D721Med (cell line): ENCODE measurements around the gene MEGF10.

ENCODE experiments used
- DNase-seq: peaks from one replicate; pipeline ENCODE4 v3.0.0; 2011; ENCODE audit warnings: low spot score; ENCODE audit not compliant: insufficient read length
- FAIRE-seq: peaks from 2 replicates; lab custom pipeline; 2011; peaks lifted over from hg19 to GRCh38; lab: Jason Lieb, UNC
- CTCF ChIP-seq: IDR thresholded peaks from 2 replicates; pipeline ENCODE4 v1.5.1; 2012; ENCODE audit warnings: mild to moderate bottlenecking, control low read depth; ENCODE audit not compliant: insufficient read depth; ENCODE audit errors: missing control alignments

The MEGF10 gene

DNA sequence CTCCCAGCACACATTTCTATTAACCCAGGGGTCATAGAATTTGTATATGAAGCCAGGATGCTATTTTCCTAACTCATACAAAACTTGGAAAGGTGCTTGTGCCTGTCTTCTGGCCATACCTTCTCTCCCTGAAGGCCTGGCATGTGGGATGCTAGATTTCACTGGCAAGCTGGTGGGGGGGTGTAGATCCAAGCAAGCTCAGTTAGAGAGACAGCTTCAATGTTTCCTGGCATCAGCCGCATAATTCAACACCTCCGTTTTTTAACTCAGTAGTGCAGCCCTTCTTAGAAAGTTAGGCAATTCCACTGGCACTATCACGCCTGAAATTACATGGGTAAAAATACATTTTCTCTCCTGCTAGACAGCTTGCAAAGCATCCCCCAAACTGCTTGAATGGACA, 51.8 kb downstream of the MEGF10 start:
- TF ChIP-seq CTCF, result no peak
- no peak for DNase-seq
- FAIRE-seq, result no peak

GRCh38 chr5:127343313-127343712, 52.7 kb downstream of the MEGF10 start:
- no peak for TF ChIP-seq CTCF
- DNase-seq, result no peak
- FAIRE-seq, result no peak

DNA sequence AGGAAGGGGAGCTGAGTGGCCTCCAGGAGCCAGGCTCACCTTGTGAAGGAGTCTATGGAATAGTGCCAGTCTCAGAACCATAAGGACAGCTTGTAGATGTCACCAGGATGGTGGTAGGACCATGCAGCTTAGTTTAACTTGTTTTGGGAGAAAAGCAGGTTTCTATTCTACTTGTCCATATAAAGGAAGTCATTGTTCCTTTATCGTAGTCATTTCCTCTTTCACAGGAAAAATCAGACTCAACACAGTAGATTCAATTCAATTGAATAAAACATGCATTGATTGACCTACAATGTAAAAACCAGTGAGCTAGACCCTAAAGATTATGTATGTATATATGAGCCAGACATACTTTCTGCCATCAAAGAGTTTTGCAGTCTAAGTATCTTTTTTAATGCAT, 53.3 kb downstream of the MEGF10 start:
- FAIRE-seq, result no peak

DNA sequence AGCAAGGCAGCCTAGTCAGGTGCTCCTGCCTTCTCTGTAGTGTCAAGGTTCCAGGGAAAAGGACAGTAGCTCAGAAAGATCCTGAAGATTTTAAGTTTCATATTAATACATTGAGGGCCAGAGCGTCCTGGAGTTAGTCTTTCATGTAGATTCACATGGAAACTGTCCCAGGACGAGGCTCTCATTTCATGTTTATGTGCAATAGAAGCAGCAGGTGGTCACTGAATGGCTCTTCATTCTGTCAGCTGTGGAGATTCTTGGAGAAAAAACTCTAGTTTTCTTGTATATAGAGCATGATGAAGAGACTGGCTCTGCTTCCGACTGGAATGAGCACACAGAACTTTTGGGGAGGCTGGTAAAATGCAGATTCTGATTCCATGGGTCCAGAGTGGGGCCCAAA, 54.3 kb downstream of the MEGF10 start:
- FAIRE-seq, result no peak
- TF ChIP-seq CTCF, result no peak

More for the DNA sequence above, 53.3 kb downstream of the MEGF10 start:
- TF ChIP-seq CTCF, result no peak
- DNase-seq, result no peak

GRCh38 chr5:127351418-127351817, 60.8 kb downstream of the MEGF10 start:
- TF ChIP-seq CTCF, result no peak
- no peak for FAIRE-seq
- DNase-seq, result no peak

More for the DNA sequence above, 54.3 kb downstream of the MEGF10 start:
- no peak for DNase-seq

GRCh38 chr5:127352068-127352467, 61.5 kb downstream of the MEGF10 start:
- no peak for TF ChIP-seq CTCF
- DNase-seq (no peak), FAIRE-seq (no peak)

GRCh38 chr5:127353327-127353726, 62.7 kb downstream of the MEGF10 start:
- FAIRE-seq, result no peak
- no peak for TF ChIP-seq CTCF
- no peak for DNase-seq
